IMR-90 (cell line): ENCODE results near the gene PSMG3. TPM values are rescaled to one million over a fixed set of nuclear protein-coding genes. Genes with fewer than 3 reads are reported as not detected.

Source experiments
- ATAC-seq: fragments of 200-7000 bp; cut with Tn5 transposase; 2 replicates; pipeline ENCODE4 v1.9.1; 2020; ENCODE audit warnings: low read depth, mild to moderate bottlenecking, moderate library complexity
- BruUV-seq: library from RNA; stranded (reverse); fragments of 400-500 nt; replicated peaks from 2 replicates; lab custom pipeline; 2021; lab: Mats Ljungman, UMichigan
- CTCF ChIA-PET: fragments of 300-600 bp; formaldehyde crosslinking; extraction: SDS; loops from one replicate; lab custom pipeline; 2021; ENCODE audit warnings: antibody characterized with exemption; lab: Yijun Ruan, JAX
- POLR2A ChIA-PET: fragments of 300-600 bp; sonication (Branson Sonifier 250); formaldehyde crosslinking; loops from one replicate; lab custom pipeline; 2022; ENCODE audit warnings: antibody characterized with exemption; ENCODE audit not compliant: unreplicated experiment; lab: Charles Lee
- DNase-seq: peaks from one replicate; pipeline ENCODE4 v3.0.0; 2013
- H2AFZ ChIP-seq: replicated peaks from 2 replicates; pipeline ENCODE3; 2013; ENCODE audit warnings: low read length, mild to moderate bottlenecking; ENCODE audit not compliant: poor library complexity
- H2AK5ac ChIP-seq: 2 replicates; pipeline ENCODE4 v1.6.1; 2013; ENCODE audit warnings: low read depth, low read length, inconsistent platforms
- H2AK9ac ChIP-seq: replicated peaks from 2 replicates; pipeline ENCODE3; 2013; ENCODE audit warnings: mild to moderate bottlenecking, low read depth, low read length, moderate library complexity; ENCODE audit not compliant: poor library complexity
- H2BK120ac ChIP-seq: 2 replicates; pipeline ENCODE4 v1.6.1; 2013; ENCODE audit warnings: low read depth, low read length, inconsistent platforms
- H2BK15ac ChIP-seq: 3 replicates; pipeline ENCODE4 v1.6.1; 2013; ENCODE audit warnings: low read depth, low read length, inconsistent platforms
- H2BK20ac ChIP-seq: 2 replicates; pipeline ENCODE4 v1.6.1; 2013; ENCODE audit warnings: low read depth, mild to moderate bottlenecking, inconsistent platforms, low read length, moderate library complexity
- H2BK5ac ChIP-seq: 2 replicates; pipeline ENCODE4 v1.6.1; 2013; ENCODE audit warnings: mild to moderate bottlenecking, low read depth, low read length, inconsistent platforms; ENCODE audit not compliant: poor library complexity, severe bottlenecking
- H3K14ac ChIP-seq: replicated peaks from 2 replicates; pipeline ENCODE4 v1.6.1; 2013; ENCODE audit warnings: low read depth, low read length, inconsistent platforms
- H3K18ac ChIP-seq: 2 replicates; pipeline ENCODE4 v1.6.1; 2013; ENCODE audit warnings: low read depth, low read length, control low read depth
- H3K23ac ChIP-seq: 2 replicates; pipeline ENCODE4 v1.6.1; 2013; ENCODE audit warnings: low read depth, low read length, inconsistent platforms
- H3K27ac ChIP-seq: 2 replicates; pipeline ENCODE4 v1.5.1; 2013; ENCODE audit warnings: mild to moderate bottlenecking, control low read depth, low read length; ENCODE audit not compliant: insufficient read depth
- H3K27me3 ChIP-seq: 2 replicates; pipeline ENCODE4 v1.6.1; 2013; ENCODE audit warnings: low read length; ENCODE audit not compliant: control insufficient read depth, insufficient read depth
- H3K36me3 ChIP-seq: 2 replicates; pipeline ENCODE4 v1.6.1; 2013; ENCODE audit warnings: low read length, mixed read lengths; ENCODE audit not compliant: control insufficient read depth, insufficient read depth
- H3K4ac ChIP-seq: 2 replicates; pipeline ENCODE4 v1.6.1; 2013; ENCODE audit warnings: low read depth, low read length, inconsistent platforms
- H3K4me1 ChIP-seq: 2 replicates; pipeline ENCODE4 v1.6.1; 2013; ENCODE audit warnings: low read length, mixed read lengths; ENCODE audit not compliant: control insufficient read depth, insufficient read depth
- H3K4me2 ChIP-seq: 2 replicates; pipeline ENCODE4 v1.6.1; 2013; ENCODE audit warnings: low read depth, mild to moderate bottlenecking, control low read depth, low read length, moderate library complexity
- H3K4me3 ChIP-seq: 2 replicates; pipeline ENCODE4 v1.5.1; 2013; ENCODE audit warnings: low read depth, mild to moderate bottlenecking, control low read depth, low read length, moderate library complexity; ENCODE audit not compliant: insufficient read depth
- H3K56ac ChIP-seq: 2 replicates; pipeline ENCODE4 v1.6.1; 2013; ENCODE audit warnings: low read length, inconsistent platforms; ENCODE audit not compliant: insufficient read depth; ENCODE audit errors: extremely low read depth
- H3K79me1 ChIP-seq, 2 experiments: 2 replicates each; pipeline ENCODE4 v1.6.1; 2013; ENCODE audit warnings: low read length in 2 of 2, inconsistent platforms in 1 of 2, low read depth in 1 of 2
- H3K9ac ChIP-seq: 2 replicates; pipeline ENCODE4 v1.6.1; 2013; ENCODE audit warnings: low read depth, low read length, control low read depth
- H3K9me1 ChIP-seq: 2 replicates; pipeline ENCODE4 v1.6.1; 2013; ENCODE audit warnings: low read length, inconsistent platforms; ENCODE audit not compliant: insufficient read depth
- H3K9me3 ChIP-seq: 2 replicates; pipeline ENCODE4 v1.6.1; 2013; ENCODE audit warnings: low read length; ENCODE audit not compliant: control insufficient read depth, insufficient read depth
- H4K20me1 ChIP-seq: 2 replicates; pipeline ENCODE4 v1.6.1; 2013; ENCODE audit warnings: low read length, inconsistent platforms; ENCODE audit not compliant: insufficient read depth
- H4K5ac ChIP-seq: 2 replicates; pipeline ENCODE4 v1.6.1; 2013; ENCODE audit warnings: mild to moderate bottlenecking, low read depth, low read length, control low read depth
- H4K8ac ChIP-seq, 2 experiments: 2 replicates each; pipeline ENCODE4 v1.6.1; 2013; ENCODE audit warnings: low read depth in 2 of 2, low read length in 2 of 2, control low read depth in 1 of 2, inconsistent platforms in 1 of 2
- H4K91ac ChIP-seq: 2 replicates; pipeline ENCODE4 v1.6.1; 2013; ENCODE audit warnings: low read depth, low read length, inconsistent platforms; ENCODE audit not compliant: insufficient read depth
- BHLHE40 ChIP-seq: fragments of 150-350 bp; IDR thresholded peaks from 2 replicates; pipeline ENCODE4 v1.6.1; 2016; ENCODE audit warnings: mild to moderate bottlenecking, low read depth, low read length
- CEBPB ChIP-seq: IDR thresholded peaks from 2 replicates; pipeline ENCODE4 v1.6.1; 2012; ENCODE audit warnings: low read depth, low read length, improper control_type of control experiment
- CHD1 ChIP-seq: IDR thresholded peaks from 2 replicates; pipeline ENCODE4 v1.6.1; 2012; ENCODE audit warnings: low read depth, low read length, improper control_type of control experiment
- CTCF ChIP-seq: conservative IDR thresholded peaks from 2 replicates; pipeline ENCODE4 v1.5.1; 2012; ENCODE audit warnings: mild to moderate bottlenecking, low read depth, low read length, improper control_type of control experiment
- ELK1 ChIP-seq: fragments of 150-350 bp; IDR thresholded peaks from 2 replicates; pipeline ENCODE4 v1.6.1; 2016; ENCODE audit warnings: low read depth, mild to moderate bottlenecking, low read length, moderate library complexity, borderline replicate concordance
- FOS ChIP-seq: fragments of 150-350 bp; IDR thresholded peaks from 2 replicates; pipeline ENCODE4 v1.6.1; 2016; ENCODE audit warnings: low read depth, low read length
- MAFK ChIP-seq: IDR thresholded peaks from 2 replicates; pipeline ENCODE4 v1.6.1; 2012; ENCODE audit warnings: low read depth, low read length, improper control_type of control experiment
- MAZ ChIP-seq: IDR thresholded peaks from 2 replicates; pipeline ENCODE4 v1.6.1; 2012; ENCODE audit warnings: low read depth, mild to moderate bottlenecking, low read length, improper control_type of control experiment, moderate library complexity, borderline replicate concordance
- MXI1 ChIP-seq: IDR thresholded peaks from 2 replicates; pipeline ENCODE4 v1.6.1; 2012; ENCODE audit warnings: low read depth, mild to moderate bottlenecking, low read length, moderate library complexity, borderline replicate concordance
- NFE2L2 ChIP-seq: fragments of 150-350 bp; IDR thresholded peaks from 2 replicates; pipeline ENCODE4 v1.6.1; 2016; ENCODE audit warnings: low read depth, mild to moderate bottlenecking, low read length
- POLR2A ChIP-seq: IDR thresholded peaks from 2 replicates; pipeline ENCODE4 v1.6.1; 2012; ENCODE audit warnings: mild to moderate bottlenecking, low read depth, low read length
- RAD21 ChIP-seq: IDR thresholded peaks from 2 replicates; pipeline ENCODE4 v1.6.1; 2012; ENCODE audit warnings: low read length, improper control_type of control experiment
- RCOR1 ChIP-seq: IDR thresholded peaks from 2 replicates; pipeline ENCODE4 v1.6.1; 2012; ENCODE audit warnings: mild to moderate bottlenecking, low read length, improper control_type of control experiment; ENCODE audit not compliant: insufficient replicate concordance
- RFX5 ChIP-seq: IDR thresholded peaks from 2 replicates; pipeline ENCODE4 v1.8.0; 2012; ENCODE audit warnings: low read depth, mild to moderate bottlenecking, low read length, moderate library complexity
- SMC3 ChIP-seq: fragments of 150-350 bp; IDR thresholded peaks from 2 replicates; pipeline ENCODE4 v1.6.1; 2016; ENCODE audit warnings: low read depth, mild to moderate bottlenecking, antibody characterized with exemption, low read length, moderate library complexity
- USF2 ChIP-seq: fragments of 150-350 bp; IDR thresholded peaks from 2 replicates; pipeline ENCODE4 v1.6.1; 2017; ENCODE audit warnings: mild to moderate bottlenecking, antibody characterized with exemption, low read length, low read depth
- WGBS, 2 experiments: methylation state at CpG; one replicate each; pipeline versions ENCODE4 v1.1.5 to v1.1.7; 2013; ENCODE audit warnings: missing lambda C conversion rate in 2 of 2; ENCODE audit not compliant: insufficient read length in 1 of 2; ENCODE audit errors: extremely low coverage in 2 of 2; 5-methylcytosine and 5-hydroxymethylcytosine counted together
- dilution Hi-C: fragments of 300-500 bp; cut with HindIII; formaldehyde crosslinking; loops from one replicate; pipeline ENCODE4 v1.14.3; 2018; ENCODE audit warnings: low sequenced_read_pairs; ENCODE audit not compliant: unreplicated experiment
- in situ Hi-C: fragments of 300-500 bp; cut with MboI; formaldehyde crosslinking; loops from 3 replicates; pipeline ENCODE4 v1.14.3; 2019; ENCODE audit warnings: low sequenced_read_pairs, inconsistent platforms, mixed read lengths
- intact Hi-C: fragments of 100-400 bp; cut with micrococcal nuclease; formaldehyde crosslinking; loops from 2 replicates; pipeline ENCODE4 v1.10.0; 2022
- polyA plus RNA-seq, 3 experiments: library from polyadenylated mRNA; depleted of rRNA; stranded (reverse); fragments of >200 nt; gene quantifications; 2 replicates each; pipeline ENCODE4 v1.2.3, GENCODE V29; 2012; ENCODE audit warnings: low replicate concordance in 1 of 3
- total RNA-seq: library from RNA; depleted of rRNA; stranded (reverse); fragments of >200 nt; gene quantifications from 2 replicates; pipeline ENCODE4 v1.2.3, GENCODE V29; 2012

PSMG3 gene
- total and polyA plus RNA-seq, 2 of the 4 experiments (the other 2 are of a cell fraction), result 37.3 to 54.1 TPM

DNA sequence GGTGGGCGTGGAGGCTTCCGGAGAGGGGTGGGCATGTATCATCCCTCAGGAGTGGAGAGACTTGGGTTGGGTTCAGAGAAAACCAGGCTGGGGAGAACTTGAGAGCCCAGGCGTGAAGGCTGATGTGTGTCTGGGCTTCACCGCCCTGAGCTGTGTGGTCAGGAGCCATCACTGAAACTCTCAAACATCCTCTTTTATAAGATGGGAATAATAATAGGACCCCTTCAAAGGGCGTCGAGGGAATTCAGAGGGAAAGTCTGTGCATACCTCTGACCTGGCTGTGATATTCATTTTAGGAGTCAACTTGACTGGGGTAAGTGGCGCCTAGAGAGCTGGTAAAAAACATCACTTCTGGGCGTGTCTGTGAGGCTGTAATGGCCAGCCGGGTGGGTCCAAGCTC is 21.1 kb upstream of the PSMG3 start:
- Histone ChIP-seq H3K4ac (no peak overlapping the region), H2AK5ac (no peak overlapping the region), H3K18ac (no peak overlapping the region), H3K27ac (no peak overlapping the region), H3K4me1 (no peaks in the 10 kb centered on the region), H3K56ac (no peak overlapping the region), H2AK9ac (no peak overlapping the region), H3K9ac (no peak overlapping the region), H3K79me1 (no peaks in the 10 kb centered on the region), H4K5ac (no peak overlapping the region), H2AFZ (no peak overlapping the region), H4K20me1 (no peaks in the 10 kb centered on the region; the same call in 1 of the 2 replicates), H2BK5ac (no peak overlapping the region), H3K9me1 (no peaks in the 10 kb centered on the region), H3K4me3 (no peak overlapping the region), H4K91ac (no peak overlapping the region), H2BK120ac (no peak overlapping the region), H3K9me3 (peaks cover 13% of the 10 kb centered on the region), H4K8ac (no peak overlapping the region), H3K27me3 (peaks cover 55% of the 10 kb centered on the region), H3K36me3 (no peaks in the 10 kb centered on the region), H3K23ac (no peak overlapping the region), H2BK20ac (no peak overlapping the region), H3K14ac (no peak overlapping the region), H2BK15ac (no peak overlapping the region), H3K4me2 (no peak overlapping the region)
- ChIA-PET CTCF (no interaction called here), POLR2A (no interaction called here)
- dilution Hi-C loops, result no loop called here
- intact Hi-C loops, result no loop called here
- TF ChIP-seq CHD1, result no peak
- TF ChIP-seq CTCF, result no peak
- no peak for TF ChIP-seq MAZ
- TF ChIP-seq SMC3, result no peak
- TF ChIP-seq RFX5, result no peak
- TF ChIP-seq NFE2L2, result no peak
- TF ChIP-seq RAD21, result no peak
- TF ChIP-seq ELK1, result no peak
- no peak for TF ChIP-seq MXI1
- no peak for TF ChIP-seq RCOR1
- TF ChIP-seq BHLHE40, result no peak
- TF ChIP-seq MAFK, result no peak
- TF ChIP-seq USF2, result no peak
- no peak for TF ChIP-seq FOS
- no peak for TF ChIP-seq CEBPB
- TF ChIP-seq POLR2A, result no peak
- WGBS, 2 experiments, result 81% methylated on average over 5 of the region's 9 CpGs; no CpG with 5 or more reads in 1 of the 2 experiments
- in situ Hi-C loops, result no loop called here
- ATAC-seq (no peak), DNase-seq (no peak)
- no TSS peak for BruUV-seq
